Activated CD8-positive, alpha-beta memory T cell treated with anti-CD3 and anti-CD28 coated beads for 48 hours (primary cell): ENCODE data around the gene TBCC.
"Not testable (repeated sequence)": the region's sequence is repeated elsewhere in the genome, so short reads cannot be mapped to it uniquely, and the experiment has no call there.

Experiments used
- DNase-seq, 3 experiments: peaks; one replicate each; pipeline ENCODE4 v3.0.0-alpha.2; 2020; ENCODE audit warnings: low read depth in 2 of 3, low spot score in 2 of 3

Gene TBCC

GRCh38 chr6:42735976-42736375 is 9.9 kb downstream of the TBCC start:
- no peak for DNase-seq

- not testable (repeated sequence) for DNase-seq
These were observed 11.9 kb downstream of the TBCC start for GRCh38 chr6:42733867-42734481.

GRCh38 chr6:42729731-42730130 is 16.2 kb downstream of the TBCC start:
- DNase-seq: no peak

- no peak for DNase-seq
These were observed 18.3 kb downstream of the TBCC start for GRCh38 chr6:42727627-42728026.

GRCh38 chr6:42727087-42727611 is 18.8 kb downstream of the TBCC start:
- peak in 1 of 3 experiments; percentile 17 for DNase-seq

- DNase-seq: peak in 2 of 3 experiments; percentile 19 to 38
These were observed 19.3 kb downstream of the TBCC start for GRCh38 chr6:42726485-42727086.

GRCh38 chr6:42726026-42726425 is 19.9 kb downstream of the TBCC start:
- DNase-seq: no peak

- DNase-seq: no peak
These were observed 21.1 kb downstream of the TBCC start for GRCh38 chr6:42724825-42725224.

GRCh38 chr6:42722497-42722896 is 23.4 kb downstream of the TBCC start, which contains the start of gene PRPH2:
Gene PRPH2, minus strand, starts transcription at chr6:42722597. Its CDS starts 263 bp downstream, at chr6:42722334.
- DNase-seq: no peak

GRCh38 chr6:42720739-42721138 is 25.2 kb downstream of the TBCC start:
- no peak for DNase-seq

GRCh38 chr6:42715871-42716270 is 30.0 kb downstream of the TBCC start:
- DNase-seq: no peak

- DNase-seq: no peak
These were observed 31.7 kb downstream of the TBCC start for GRCh38 chr6:42714098-42714761.

GRCh38 chr6:42711930-42712329 is 34.0 kb downstream of the TBCC start:
- DNase-seq: no peak

GRCh38 chr6:42710316-42710715 is 35.6 kb downstream of the TBCC start:
- no peak for DNase-seq

GRCh38 chr6:42709871-42710270 is 36.0 kb downstream of the TBCC start:
- DNase-seq: no peak

- no peak for DNase-seq
These were observed 37.8 kb downstream of the TBCC start for GRCh38 chr6:42708096-42708495.

- DNase-seq: no peak
These were observed 38.3 kb downstream of the TBCC start for GRCh38 chr6:42707595-42707994.

- no peak for DNase-seq
These were observed 40.9 kb downstream of the TBCC start for GRCh38 chr6:42704937-42705374.

- no peak for DNase-seq
These were observed 41.5 kb downstream of the TBCC start for GRCh38 chr6:42704251-42704936.

- DNase-seq: not testable (repeated sequence)
These were observed 43.1 kb downstream of the TBCC start for GRCh38 chr6:42702786-42703185.

- no peak for DNase-seq
These were observed 43.7 kb downstream of the TBCC start for GRCh38 chr6:42702200-42702599.

GRCh38 chr6:42698217-42698616 is 47.7 kb downstream of the TBCC start:
- no peak for DNase-seq
